Endodermal cell (in vitro differentiated cells): Measurements from ENCODE around the gene OSBPL8. TPM values are rescaled to one million over a fixed set of nuclear protein-coding genes. Genes with fewer than 3 reads are reported as not detected.

Experiments used
- DNase-seq: peaks from one replicate; pipeline ENCODE4 v3.0.0-alpha.2; 2017
- H3K27ac ChIP-seq: 2 replicates; pipeline ENCODE4 v1.5.1; 2013; ENCODE audit warnings: mild to moderate bottlenecking, low read depth, low read length, moderate library complexity
- H3K27me3 ChIP-seq: 2 replicates; pipeline ENCODE4 v1.6.1; 2013; ENCODE audit warnings: mild to moderate bottlenecking, low read length, moderate library complexity; ENCODE audit not compliant: insufficient read depth, control insufficient read depth, poor library complexity, severe bottlenecking
- H3K36me3 ChIP-seq: 2 replicates; pipeline ENCODE4 v1.7.0; 2013; ENCODE audit warnings: mild to moderate bottlenecking, low read length, moderate library complexity; ENCODE audit not compliant: control insufficient read depth, insufficient read depth
- H3K4me1 ChIP-seq: one replicate; pipeline ENCODE4 v1.7.0; 2013; ENCODE audit warnings: low read length; ENCODE audit not compliant: control insufficient read depth, insufficient read depth
- H3K4me3 ChIP-seq: 2 replicates; pipeline ENCODE4 v1.5.1; 2013; ENCODE audit warnings: mild to moderate bottlenecking, low read length, moderate library complexity
- H3K9ac ChIP-seq: 2 replicates; pipeline ENCODE4 v1.6.1; 2013; ENCODE audit warnings: mild to moderate bottlenecking, low read length, moderate library complexity; ENCODE audit not compliant: poor library complexity, severe bottlenecking; ENCODE audit errors: extremely low read depth
- H3K9me3 ChIP-seq: 2 replicates; pipeline ENCODE4 v1.6.1; 2013; ENCODE audit warnings: mild to moderate bottlenecking, low read length, moderate library complexity; ENCODE audit not compliant: control insufficient read depth
- H3K27ac Mint-ChIP-seq: 2 replicates; pipeline ENCODE4 v1.8.0; 2020; ENCODE audit warnings: mixed read lengths
- H3K27me3 Mint-ChIP-seq: 2 replicates; pipeline ENCODE4 v1.8.0; 2021; ENCODE audit warnings: mild to moderate bottlenecking, mixed read lengths; ENCODE audit not compliant: insufficient read depth
- H3K36me3 Mint-ChIP-seq: 2 replicates; pipeline ENCODE4 v1.8.0; 2020; ENCODE audit warnings: low read depth, mixed read lengths
- H3K4me1 Mint-ChIP-seq: 2 replicates; pipeline ENCODE4 v1.8.0; 2020; ENCODE audit warnings: mixed read lengths
- H3K4me3 Mint-ChIP-seq: 2 replicates; pipeline ENCODE4 v1.8.0; 2020; ENCODE audit warnings: mild to moderate bottlenecking, moderate library complexity, mixed read lengths
- H3K9me3 Mint-ChIP-seq: 2 replicates; pipeline ENCODE4 v1.8.0; 2020; ENCODE audit warnings: mild to moderate bottlenecking, mixed read lengths
- CTCF ChIP-seq: fragments of 200-600 bp; sonication (generic); conservative IDR thresholded peaks from 2 replicates; pipeline ENCODE4 v1.5.0; 2021; ENCODE audit warnings: antibody characterized with exemption, mild to moderate bottlenecking
- WGBS, 2 experiments: methylation state at CpG; one replicate each; pipeline versions ENCODE4 v1.1.5 to v1.1.7; 2013; ENCODE audit warnings: missing lambda C conversion rate in 2 of 2, mixed read lengths in 1 of 2; ENCODE audit not compliant: insufficient coverage in 1 of 2, insufficient read length in 1 of 2; 5-methylcytosine and 5-hydroxymethylcytosine counted together
- total RNA-seq, 2 donors: library from RNA; stranded (reverse); fragmentation: NEBNext Ultra II Directional in 1 of 2; extraction: Animal tissue kit (Norgen Biotek cat#: 25700) in 1 of 2; gene quantifications; 2 replicates in 1 of 2; 3 replicates in 1 of 2; pipeline ENCODE4 v1.2.1, GENCODE V29; 2021

Gene OSBPL8
- total RNA-seq, 2 donors from 2014 or later = 44.0 to 58.8 TPM

GRCh38 chr12:76549131-76549530, 10.4 kb downstream of the OSBPL8 start:
- no peak for TF ChIP-seq CTCF
- Histone ChIP-seq H3K4me3 (no peak overlapping the region), H3K4me1 (no peaks in the 10 kb centered on the region), H3K27ac (no peak overlapping the region), H3K27me3 (no peaks in the 10 kb centered on the region), H3K9ac (no peak overlapping the region), H3K36me3 (no peaks in the 10 kb centered on the region), H3K9me3 (no peaks in the 10 kb centered on the region)
- no peak for DNase-seq
- WGBS, 2 experiments = 87 to 91% methylated on average over 4 of the region's 4 CpGs
- H3K9me3 Mint-ChIP-seq = no peaks in the 10 kb centered on the region
- H3K36me3 Mint-ChIP-seq = no peaks in the 10 kb centered on the region
- H3K27me3 Mint-ChIP-seq = no peaks in the 10 kb centered on the region
- no peak overlapping the region for H3K27ac Mint-ChIP-seq
- H3K4me1 Mint-ChIP-seq = peaks cover 43% of the 10 kb centered on the region
- H3K4me3 Mint-ChIP-seq = no peak overlapping the region

- Mint-ChIP-seq H3K27me3 (no peaks in the 10 kb centered on the region), H3K27ac (peak overlapping the region; percentile 7), H3K36me3 (no peaks in the 10 kb centered on the region), H3K4me1 (peaks cover 46% of the 10 kb centered on the region), H3K9me3 (no peaks in the 10 kb centered on the region), H3K4me3 (no peak overlapping the region)
- H3K36me3 ChIP-seq = no peaks in the 10 kb centered on the region
- no peaks in the 10 kb centered on the region for H3K4me1 ChIP-seq
- no peak for DNase-seq
- no peaks in the 10 kb centered on the region for H3K27me3 ChIP-seq
- H3K27ac ChIP-seq = peak overlapping the region; percentile 59
- no peaks in the 10 kb centered on the region for H3K9me3 ChIP-seq
- H3K9ac ChIP-seq = no peak overlapping the region
- peak overlapping the region; percentile 19 for H3K4me3 ChIP-seq
- WGBS, 2 experiments = 58 to 100% methylated on average over 1 to 3 of the region's 3 CpGs
- no peak for TF ChIP-seq CTCF
These were observed 11.2 kb downstream of the OSBPL8 start for GRCh38 chr12:76548222-76548837.

- Histone ChIP-seq H3K4me1 (no peaks in the 10 kb centered on the region), H3K4me3 (no peak overlapping the region), H3K9ac (no peak overlapping the region), H3K27ac (peak overlapping the region; percentile 59), H3K27me3 (no peaks in the 10 kb centered on the region), H3K36me3 (no peaks in the 10 kb centered on the region), H3K9me3 (no peaks in the 10 kb centered on the region)
- Mint-ChIP-seq H3K36me3 (no peaks in the 10 kb centered on the region), H3K4me1 (peaks cover 46% of the 10 kb centered on the region), H3K27me3 (no peaks in the 10 kb centered on the region), H3K9me3 (no peaks in the 10 kb centered on the region), H3K4me3 (no peak overlapping the region), H3K27ac (peak overlapping the region; percentile 27)
- no peak for TF ChIP-seq CTCF
- 85% methylated on average over 1 of the region's 1 CpG; no CpG with 5 or more reads in 1 of the 2 experiments for WGBS, 2 experiments
- DNase-seq = no peak
These were observed 12.0 kb downstream of the OSBPL8 start for GRCh38 chr12:76547526-76547925.
